NCI-H1417 treated with DMSO at 0.1 percent for 48 hours (cell line): Measurements from ENCODE around the gene MEF2D.

Experiments used
- DNase-seq: peaks from one replicate; lab custom pipeline; 2025; lab: John Stamatoyannopoulos, UW

Gene MEF2D

DNA sequence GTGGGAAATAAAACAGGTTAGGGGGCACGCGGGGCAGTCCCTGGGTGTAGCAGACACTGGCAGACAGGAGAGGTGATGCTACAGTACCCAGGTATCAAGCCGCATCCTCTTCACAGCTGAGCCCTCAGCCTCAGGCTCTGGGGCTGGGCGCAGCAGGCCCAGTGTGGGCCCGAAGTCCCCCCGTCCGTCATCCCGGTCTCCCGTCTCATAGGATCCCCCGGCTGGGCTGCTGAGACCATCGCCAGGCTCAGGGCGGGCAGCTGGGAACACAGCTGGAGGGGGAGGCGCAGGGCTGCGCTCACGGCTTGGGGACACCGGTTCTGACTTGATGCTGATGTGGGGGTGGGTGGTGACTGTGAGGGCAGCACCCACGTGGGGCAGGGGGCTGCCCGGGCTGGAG lies 32.7 kb downstream of the MEF2D start:
- DNase-seq = no peak

DNA sequence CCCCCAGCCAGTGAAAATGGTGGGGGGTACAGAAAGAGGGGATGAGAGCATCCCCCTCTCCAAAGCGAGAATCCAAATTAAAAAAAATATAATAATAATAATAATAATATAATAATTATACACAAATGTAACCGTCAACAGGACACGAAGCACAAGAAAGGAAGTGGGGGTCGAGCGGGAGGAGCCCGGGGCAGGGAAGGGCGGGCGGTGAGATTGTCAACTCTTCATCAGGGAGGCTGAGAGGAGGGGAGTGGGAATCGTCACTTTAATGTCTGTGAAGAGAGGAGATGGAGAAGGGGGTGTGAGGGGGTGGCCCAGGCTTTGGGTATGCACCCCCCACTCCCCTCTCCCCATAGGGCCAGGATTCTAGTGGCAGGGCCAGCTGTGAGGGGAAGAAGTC lies 33.2 kb downstream of the MEF2D start:
- no peak for DNase-seq

DNA sequence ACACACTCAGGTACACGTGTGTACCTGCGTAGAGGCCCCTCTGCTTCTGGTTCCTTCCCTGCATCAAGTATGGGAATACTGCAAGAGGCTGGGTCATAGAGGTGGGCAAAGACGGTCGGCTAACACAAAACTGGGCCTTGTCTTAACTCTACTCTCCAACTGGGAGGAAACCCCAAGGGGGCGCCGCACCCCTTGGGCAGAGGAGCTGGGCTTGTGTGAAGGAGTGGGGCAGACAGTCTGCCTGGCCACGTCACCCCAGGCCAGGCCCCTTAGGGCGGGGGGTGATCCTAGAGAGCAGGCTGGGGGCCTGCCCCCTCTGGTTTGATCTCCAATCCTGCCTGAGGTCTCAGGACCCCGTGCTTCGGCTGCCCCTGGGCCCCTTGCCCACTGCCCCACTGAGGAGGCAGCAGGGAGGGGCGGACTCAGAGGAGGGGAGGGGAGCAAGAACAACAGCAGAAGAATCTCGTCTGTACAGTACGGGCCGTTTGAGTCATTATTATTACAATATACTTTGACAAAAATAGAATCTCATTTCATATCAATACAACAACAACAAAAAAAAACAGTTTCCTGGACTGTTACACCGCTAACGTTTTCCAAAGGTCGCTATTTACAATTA lies 34.7 kb downstream of the MEF2D start:
- DNase-seq = no peak

DNA sequence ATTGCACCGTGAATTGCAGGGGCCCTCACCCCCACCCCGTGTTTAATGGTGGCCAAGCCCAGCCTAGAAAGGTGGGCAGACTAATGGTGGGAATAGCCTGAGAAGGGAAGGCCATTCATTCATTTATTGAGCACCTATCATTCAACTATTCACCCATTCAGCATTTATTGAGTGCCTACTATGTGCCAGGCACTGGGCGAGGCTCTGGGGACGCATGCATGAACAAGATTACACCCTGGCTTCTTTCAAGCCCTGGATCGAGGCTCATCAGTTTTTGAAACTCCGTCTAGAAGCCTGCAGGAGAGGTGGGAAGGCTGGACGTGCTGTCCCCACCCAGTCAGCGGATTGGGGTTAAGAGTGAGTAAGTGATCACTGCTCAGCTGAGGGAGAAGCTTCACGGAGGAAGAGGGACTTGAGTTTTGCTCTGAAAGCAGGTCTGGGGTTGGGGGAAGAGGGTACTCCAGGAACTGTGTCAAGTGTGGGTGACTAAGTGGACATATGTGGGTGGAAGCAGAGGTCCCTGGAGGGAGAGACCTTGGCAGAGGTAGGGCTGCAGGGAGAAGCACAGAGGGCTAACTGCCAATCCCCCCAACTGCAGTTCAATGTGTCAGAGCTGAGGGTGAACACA lies 35.6 kb downstream of the MEF2D start:
- DNase-seq = no peak

- DNase-seq = no peak
Measured at GRCh38 chr1:156464335-156464734, 36.2 kb downstream of the MEF2D start.

DNA sequence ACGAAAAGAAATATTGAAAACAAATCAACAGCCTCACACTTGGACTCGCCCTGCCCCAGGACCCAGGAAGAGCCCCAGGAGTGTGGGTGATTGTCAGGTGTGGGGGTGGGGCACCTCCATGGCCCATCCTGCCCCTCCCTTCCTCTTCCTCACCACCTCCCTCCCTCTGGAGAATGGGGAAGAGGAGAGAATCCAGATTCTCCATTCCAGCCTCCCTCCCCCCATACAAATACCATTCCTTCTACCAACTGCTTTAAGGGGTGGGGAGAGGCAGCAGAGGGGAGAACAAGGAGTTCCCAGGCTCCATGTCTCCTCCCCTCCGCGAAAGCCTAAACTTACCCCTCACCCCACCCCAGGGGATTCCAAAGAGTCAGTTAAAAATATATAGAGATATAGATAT lies 36.7 kb downstream of the MEF2D start:
- no peak for DNase-seq

DNA sequence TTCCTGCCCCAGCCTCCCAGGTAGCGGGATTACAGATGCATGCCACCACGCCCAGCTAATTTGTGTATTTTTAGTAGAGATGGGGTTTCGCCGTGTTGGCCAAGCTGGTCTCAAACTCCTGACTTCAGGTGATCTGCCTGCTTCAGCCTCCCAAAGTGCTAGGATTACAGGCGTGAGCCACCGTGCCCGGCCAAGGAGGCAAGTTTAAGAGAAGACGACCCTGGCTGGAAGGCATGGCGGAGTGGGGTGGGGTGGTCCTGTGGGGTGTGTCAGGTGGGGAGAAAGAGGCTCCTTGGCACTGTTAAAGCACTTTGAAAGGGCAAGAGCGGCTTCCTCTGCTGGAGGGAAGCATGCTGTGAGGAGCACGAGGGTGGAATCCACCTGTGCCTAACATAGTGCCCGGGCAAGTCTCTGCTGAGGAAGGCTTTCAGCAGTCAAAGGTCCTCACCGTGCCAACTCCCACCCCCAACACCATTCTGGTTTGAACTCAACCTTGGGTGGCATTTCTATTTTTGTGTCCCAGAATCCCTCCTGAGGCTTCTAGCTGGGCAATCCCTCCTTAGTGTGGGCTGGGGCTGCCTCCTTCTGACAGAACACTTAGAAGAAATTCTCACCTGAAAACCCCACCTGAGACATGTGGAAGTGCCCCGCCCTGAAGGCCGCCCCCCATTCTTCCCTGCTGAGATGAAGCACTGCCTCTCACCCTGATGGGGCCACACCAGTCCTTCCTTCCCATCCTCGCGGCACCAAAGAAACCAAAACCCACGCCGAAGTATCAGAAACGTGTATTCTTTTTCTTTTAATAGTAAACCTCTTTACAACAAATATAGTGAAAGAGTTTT lies 37.4 kb downstream of the MEF2D start:
- no peak for DNase-seq

GRCh38 chr1:156461781-156462647 lies 38.6 kb downstream of the MEF2D start:
- DNase-seq = no peak

DNA sequence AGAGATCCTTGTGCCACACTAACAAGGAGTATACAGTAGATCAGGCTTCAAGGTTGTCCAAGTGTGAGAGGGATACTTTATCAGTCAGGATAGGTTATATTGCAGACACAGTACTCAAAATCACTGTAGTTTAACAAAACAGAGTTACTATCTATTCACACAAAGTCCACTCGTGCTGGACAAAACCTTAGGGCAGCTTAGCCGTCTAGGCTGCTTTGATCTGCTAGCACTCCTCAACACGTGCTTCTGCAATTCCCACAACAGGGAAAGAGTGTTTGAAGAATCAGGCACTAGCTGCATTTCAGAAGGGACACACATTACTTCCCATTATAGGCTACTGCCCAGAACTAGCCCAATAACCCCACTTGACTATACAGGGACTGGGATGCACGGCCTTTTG lies 39.5 kb downstream of the MEF2D start:
- no peak for DNase-seq

DNA sequence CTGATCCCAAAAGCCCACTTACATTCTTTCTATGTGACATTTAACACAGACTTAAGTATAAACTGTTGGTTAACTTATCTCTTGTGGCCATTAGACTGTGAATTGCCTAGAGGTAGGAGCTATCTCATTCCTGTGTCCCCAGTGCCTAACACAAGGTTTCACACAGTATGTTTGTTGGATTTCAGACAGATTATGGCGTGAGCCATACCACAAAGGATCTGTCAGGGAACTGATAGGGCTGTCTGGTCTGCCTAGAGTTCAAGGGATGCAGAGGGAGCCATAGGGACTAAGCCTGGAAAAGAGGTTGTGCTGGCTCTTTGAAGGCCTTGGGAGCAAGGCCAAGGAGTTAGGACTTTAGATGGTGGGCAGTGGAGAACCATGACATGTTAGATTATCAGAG lies 40.0 kb downstream of the MEF2D start:
- DNase-seq = no peak

- DNase-seq = no peak
Measured at GRCh38 chr1:156458181-156458503, 42.4 kb downstream of the MEF2D start.

DNA sequence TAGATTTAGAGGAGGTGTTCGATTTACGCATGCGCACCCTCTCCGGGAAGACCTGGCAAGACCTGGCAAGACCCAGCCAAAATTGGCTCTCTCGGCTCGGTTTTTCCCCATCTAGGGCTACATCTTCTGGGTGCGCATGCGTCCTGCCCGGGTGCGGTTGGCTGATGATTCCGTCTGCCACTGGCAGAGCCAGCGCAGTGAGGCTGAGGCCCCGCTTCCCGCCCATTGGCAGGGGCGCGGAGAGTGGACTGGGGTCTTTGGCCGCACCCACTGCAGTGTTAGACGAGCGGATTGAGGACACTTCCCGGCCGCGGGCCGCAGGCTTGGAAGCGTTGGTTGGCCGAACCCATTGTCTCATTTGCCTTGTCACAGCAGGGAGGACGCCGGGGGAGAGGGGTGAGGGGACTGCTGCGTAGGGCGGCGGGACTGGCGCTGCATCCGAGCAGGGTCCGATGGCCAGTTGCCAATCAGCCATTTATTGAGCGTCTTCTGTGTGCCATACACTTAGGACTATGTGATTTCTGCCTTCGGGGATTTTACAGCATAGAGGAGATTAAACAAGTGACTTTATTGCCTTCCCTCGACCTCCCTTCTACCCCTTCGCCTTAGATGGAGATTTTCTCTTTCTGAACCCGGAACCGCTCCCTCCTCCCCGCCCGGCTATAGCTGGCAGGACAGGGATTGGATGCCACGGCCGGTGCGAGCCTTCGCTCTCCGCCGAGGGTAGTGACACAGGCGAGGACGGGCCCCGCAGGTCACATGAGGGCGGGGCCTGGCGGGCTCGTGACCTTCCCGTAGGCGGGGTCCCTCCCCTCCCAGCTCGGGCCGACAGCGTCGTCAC lies 43.7 kb downstream of the MEF2D start:
- DNase-seq = peak; percentile 95

DNA sequence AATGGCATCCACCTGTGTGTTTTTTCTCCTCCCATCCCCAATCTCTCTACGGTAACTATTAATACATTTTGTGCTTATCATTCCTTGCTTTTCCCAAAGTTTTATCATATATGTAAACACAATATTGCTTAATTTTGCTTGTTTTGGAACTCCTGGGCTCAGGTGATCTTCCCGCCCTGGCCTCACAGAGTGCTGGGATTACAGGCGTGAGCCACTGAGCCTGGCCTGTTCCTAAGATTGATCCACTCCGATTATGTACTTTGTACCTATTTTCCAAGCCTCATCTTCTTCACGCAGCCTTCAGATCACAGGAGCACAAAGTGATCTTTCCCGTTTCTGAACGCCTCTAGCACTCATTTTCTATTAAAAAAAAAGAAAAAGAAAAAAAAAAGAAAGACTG lies 45.2 kb downstream of the MEF2D start:
- no peak for DNase-seq

DNA sequence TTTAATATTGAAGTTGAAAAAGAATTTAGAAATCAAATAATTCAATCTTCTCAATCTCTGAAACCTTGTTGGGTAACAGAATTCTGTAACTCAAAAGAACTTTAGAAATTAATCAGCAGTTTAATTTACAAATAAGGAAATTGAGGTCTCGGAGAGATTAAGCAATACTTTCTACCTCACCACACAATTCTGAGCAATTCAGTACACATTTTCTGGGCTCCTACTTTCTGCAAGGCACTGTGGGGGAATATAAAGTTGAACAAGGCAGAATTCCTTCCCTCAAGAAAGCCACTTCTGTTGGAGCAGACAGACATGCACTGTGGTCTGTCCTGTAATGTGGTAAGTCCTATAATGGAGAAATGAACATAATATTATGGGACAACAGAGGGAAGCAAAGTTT lies 47.7 kb downstream of the MEF2D start:
- DNase-seq = no peak

DNA sequence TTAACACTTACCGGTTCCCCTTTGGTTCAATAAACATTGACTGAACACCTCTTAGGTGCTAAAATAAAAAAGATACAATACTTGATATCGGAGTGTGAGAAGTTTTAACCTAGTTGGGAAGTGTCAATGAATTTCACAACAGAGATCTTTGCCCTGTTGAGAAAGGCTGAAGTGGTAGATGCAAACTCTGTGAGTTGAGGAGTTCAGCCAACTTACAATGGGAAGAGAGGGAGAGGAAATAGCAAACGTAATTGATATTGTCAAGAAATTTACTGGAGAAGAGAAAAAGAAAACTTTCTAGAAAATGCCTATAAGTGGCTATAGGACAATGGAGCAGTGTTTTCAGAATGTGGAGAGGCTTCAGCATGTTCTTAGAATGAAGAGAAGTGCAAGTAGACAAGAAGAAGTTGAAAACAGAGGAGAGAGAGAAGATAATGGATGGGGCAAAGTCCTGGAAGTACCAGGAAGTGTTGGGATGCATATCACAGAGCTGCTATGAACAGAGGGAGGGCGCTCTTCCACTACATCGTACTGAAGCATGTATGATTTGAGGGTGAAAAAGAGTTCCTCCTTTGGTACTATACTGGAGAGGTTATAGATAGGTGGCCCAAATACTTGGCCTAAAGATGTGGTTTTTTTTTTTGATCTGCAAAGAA lies 48.9 kb downstream of the MEF2D start:
- DNase-seq = no peak

DNA sequence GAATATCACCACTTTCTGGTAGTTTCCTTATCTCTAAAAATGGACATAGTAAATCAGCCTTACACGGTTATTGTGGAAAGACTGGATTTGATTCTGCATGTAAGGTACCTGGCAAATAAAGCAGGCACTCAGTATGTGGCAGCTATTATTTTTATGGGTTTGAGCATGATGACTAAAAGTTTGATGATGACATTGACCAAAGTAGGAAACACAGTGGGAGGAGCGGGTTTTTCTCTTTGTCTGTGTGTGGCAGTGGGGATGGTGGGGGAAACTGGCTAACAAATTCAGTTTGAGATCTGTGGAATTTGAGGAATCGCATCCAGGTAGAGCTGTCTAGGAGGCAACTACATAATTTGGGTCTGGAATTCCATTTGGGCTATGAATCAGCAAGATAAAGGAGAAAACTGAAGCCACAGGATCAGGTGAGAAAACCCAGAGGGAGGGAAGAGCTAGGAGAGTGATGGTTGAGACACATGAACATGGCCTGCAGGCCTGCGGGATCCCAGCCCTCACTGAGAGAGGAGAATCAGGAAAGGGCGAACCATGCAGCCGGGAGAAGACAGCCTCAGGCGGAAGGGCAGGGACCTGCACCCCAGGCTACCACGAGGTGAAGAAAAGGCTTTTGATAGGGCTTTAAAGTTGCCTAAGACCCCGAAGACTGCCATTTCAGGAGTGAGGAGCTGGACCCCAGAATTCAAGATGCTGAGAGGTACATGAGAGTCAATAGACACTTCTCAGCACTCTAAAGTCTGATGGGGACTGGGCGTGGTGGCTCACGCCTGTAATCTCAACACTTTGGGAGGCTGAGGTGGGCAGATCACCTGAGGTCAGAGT lies 52.2 kb downstream of the MEF2D start:
- DNase-seq = no peak

DNA sequence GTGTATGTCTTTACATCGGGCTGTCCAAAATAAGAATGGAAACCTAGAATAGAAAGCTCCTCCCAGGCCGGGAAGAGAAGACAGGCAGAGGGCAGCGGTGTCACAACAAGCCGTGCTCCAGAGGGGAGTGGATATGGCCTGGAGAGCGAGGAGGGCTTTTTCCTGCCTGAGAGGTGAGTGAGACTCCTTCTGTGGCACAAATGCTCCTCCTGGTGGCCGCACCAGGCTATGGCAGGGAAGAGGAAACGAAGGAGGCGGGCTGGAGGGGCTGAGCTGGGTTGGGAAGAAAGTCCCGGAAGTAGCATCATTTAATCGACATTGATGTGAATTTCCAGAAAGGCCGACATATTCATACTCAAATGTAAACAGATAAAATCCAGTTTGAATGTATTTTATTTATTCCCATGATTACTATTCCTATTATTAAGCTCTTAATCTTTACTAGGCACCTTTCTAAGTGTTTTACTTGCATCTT lies 54.7 kb downstream of the MEF2D start:
- peak; percentile 12 for DNase-seq

- DNase-seq = no peak
Measured at GRCh38 chr1:156444407-156445001, 56.1 kb downstream of the MEF2D start.

DNA sequence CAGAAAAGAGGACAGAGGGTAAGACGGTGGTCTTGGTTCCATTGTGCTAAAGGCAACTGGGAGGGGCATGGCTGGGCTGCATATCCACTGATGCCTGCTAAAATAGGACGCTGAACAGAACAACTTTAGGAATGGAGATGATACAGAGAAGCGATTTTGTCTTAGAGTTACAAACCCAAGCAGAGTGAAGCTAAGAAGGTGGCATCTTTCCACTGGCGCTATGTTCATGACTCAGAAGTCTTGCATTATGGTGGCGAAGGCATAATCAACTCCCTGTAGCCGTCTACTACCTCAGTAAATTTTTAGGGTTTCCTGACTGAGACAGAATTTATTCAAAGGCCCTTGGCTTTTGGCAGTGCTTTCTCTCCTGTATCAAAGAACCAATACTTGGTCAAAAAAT lies 57.3 kb downstream of the MEF2D start:
- no peak for DNase-seq
